Naive thymus-derived CD4-positive, alpha-beta T cell (primary cell): ENCODE measurements around the gene RARG. TPM values are rescaled to one million over a fixed set of nuclear protein-coding genes. Genes with fewer than 3 reads are reported as not detected.
A peak's percentile ranks its signal among the peaks of the same experiment; 100 is the strongest.

ENCODE experiments used
- ATAC-seq: fragments of 150-1000 bp; cut with Tn5 transposase; 2 replicates; pipeline ENCODE4 v1.10.0; 2021; ENCODE audit warnings: mild to moderate bottlenecking, moderate library complexity
- CTCF ChIA-PET: fragments of 350-600 bp; sonication (Branson Sonifier 250); formaldehyde crosslinking; loops from one replicate; lab custom pipeline; 2021; ENCODE audit warnings: antibody characterized with exemption; lab: Charles Lee
- POLR2A ChIA-PET: fragments of 350-600 bp; sonication (Branson Sonifier 250); formaldehyde crosslinking; loops from one replicate; lab custom pipeline; 2021; ENCODE audit warnings: antibody characterized with exemption, inconsistent platforms; lab: Charles Lee
- DNase-seq, 9 donors: peaks; one replicate each; pipeline versions ENCODE4 v3.0.0 to v3.0.0-alpha.2; 2020 to 2022; ENCODE audit warnings: mixed read lengths in 1 of 9
- H3K27ac ChIP-seq: one replicate; pipeline ENCODE4 v1.7.0; 2013; ENCODE audit warnings: mild to moderate bottlenecking, low read depth, low read length, moderate library complexity
- H3K27me3 ChIP-seq, 2 donors: one replicate each; pipeline ENCODE4 v1.7.0; 2013; ENCODE audit warnings: low read length in 2 of 2, mild to moderate bottlenecking in 2 of 2, moderate library complexity in 2 of 2; ENCODE audit not compliant: control insufficient read depth in 2 of 2, insufficient read depth in 2 of 2
- H3K36me3 ChIP-seq, 3 experiments: 1 replicate in 2 of 3; 2 replicates in 1 of 3; pipeline ENCODE4 v1.7.0; 2013; ENCODE audit warnings: low read length in 3 of 3, mild to moderate bottlenecking in 3 of 3, moderate library complexity in 1 of 3; ENCODE audit not compliant: insufficient read depth in 3 of 3, control insufficient read depth in 2 of 3
- H3K4me1 ChIP-seq, 2 donors: one replicate each; pipeline ENCODE4 v1.7.0; 2013; ENCODE audit warnings: low read length in 2 of 2, mild to moderate bottlenecking in 2 of 2, moderate library complexity in 1 of 2; ENCODE audit not compliant: control insufficient read depth in 2 of 2, insufficient read depth in 2 of 2
- H3K4me3 ChIP-seq: 2 replicates; pipeline ENCODE4 v1.7.0; 2013; ENCODE audit warnings: mild to moderate bottlenecking, low read length
- H3K9me3 ChIP-seq, 3 experiments: 1 replicate in 2 of 3; 2 replicates in 1 of 3; pipeline ENCODE4 v1.7.0; 2013; ENCODE audit warnings: low read length in 3 of 3; ENCODE audit not compliant: control insufficient read depth in 2 of 3
- H3K27ac Mint-ChIP-seq, 9 donors: one replicate each; pipeline ENCODE4 v1.8.0; 2020 to 2022; ENCODE audit warnings: mixed read lengths in 9 of 9, mild to moderate bottlenecking in 8 of 9, moderate library complexity in 5 of 9, inconsistent platforms in 2 of 9
- H3K27me3 Mint-ChIP-seq, 5 donors: one replicate each; pipeline ENCODE4 v1.8.0; 2021 to 2022; ENCODE audit warnings: mixed read lengths in 5 of 5, mild to moderate bottlenecking in 1 of 5
- H3K36me3 Mint-ChIP-seq, 5 donors: one replicate each; pipeline ENCODE4 v1.8.0; 2020 to 2022; ENCODE audit warnings: mixed read lengths in 5 of 5, mild to moderate bottlenecking in 3 of 5, inconsistent platforms in 1 of 5
- H3K4me1 Mint-ChIP-seq, 7 donors: one replicate each; pipeline ENCODE4 v1.8.0; 2020 to 2022; ENCODE audit warnings: mixed read lengths in 7 of 7, mild to moderate bottlenecking in 3 of 7, inconsistent platforms in 1 of 7
- H3K4me3 Mint-ChIP-seq, 10 donors: one replicate each; pipeline ENCODE4 v1.8.0; 2020 to 2022; ENCODE audit warnings: mild to moderate bottlenecking in 10 of 10, mixed read lengths in 10 of 10, moderate library complexity in 6 of 10, inconsistent platforms in 2 of 10
- H3K9me3 Mint-ChIP-seq, 11 donors: one replicate each; pipeline ENCODE4 v1.8.0; 2020 to 2022; ENCODE audit warnings: mixed read lengths in 11 of 11, mild to moderate bottlenecking in 4 of 11, inconsistent platforms in 1 of 11, moderate library complexity in 1 of 11
- intact Hi-C, 2 donors: fragments of 100-400 bp; cut with micrococcal nuclease; formaldehyde crosslinking; loops; one replicate each; pipeline ENCODE4 v1.15.1; 2023
- polyA plus RNA-seq, 2 donors: library from polyadenylated mRNA; unstranded; fragments of 300-500 nt; fragmentation: Illumina TruSeq; gene quantifications; one replicate each; pipeline ENCODE4 v1.2.3, GENCODE V29; 2021
- total RNA-seq, 6 experiments: library from RNA in 5 of 6; stranded (reverse) in 5 of 6; gene quantifications; 1 replicate in 5 of 6; 2 replicates in 1 of 6; pipeline ENCODE4 v1.2.3 and lab custom pipeline; 2021 to 2026

The RARG gene
- total and polyA plus RNA-seq, 7 experiments from 2014 or later: 6.4 to 73.1 (median 22.5) TPM

DNA sequence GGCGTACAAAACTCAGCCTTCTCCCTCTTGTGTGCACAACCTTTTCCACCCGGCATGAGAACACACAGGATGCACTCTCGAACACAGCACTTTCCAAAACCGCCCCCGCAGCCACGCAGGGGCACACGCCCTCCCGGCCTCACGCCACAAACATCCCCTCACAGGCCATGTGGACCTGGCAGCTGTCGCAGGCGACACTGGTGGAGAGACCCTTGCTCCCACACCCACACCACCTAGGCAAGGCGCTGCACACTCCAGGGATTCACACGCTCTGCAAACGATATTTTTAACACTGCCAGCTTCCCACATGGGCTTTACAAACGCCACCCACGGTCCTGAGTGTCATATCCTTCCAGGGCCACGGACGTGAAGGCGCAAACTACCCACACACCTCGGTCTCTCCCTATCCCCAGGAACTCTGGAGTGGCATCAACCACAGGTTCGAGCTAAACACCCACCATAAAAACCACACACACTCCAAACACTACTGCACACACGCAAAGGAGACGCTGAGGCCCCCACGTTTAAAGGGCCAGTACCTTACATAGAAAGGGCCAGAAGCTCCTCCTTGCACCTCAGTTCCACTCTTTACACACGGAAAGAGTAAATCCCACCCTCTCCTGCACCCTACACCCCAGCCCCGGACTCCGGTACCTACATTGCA lies 12.6 kb downstream of the RARG start:
- Histone ChIP-seq H3K27ac (peak overlapping the region; percentile 78), H3K9me3 (no peaks in the 10 kb centered on the region), H3K36me3 (peaks cover 0 to 22% (median 0%) of the 10 kb centered on the region in 3 experiments), H3K4me3 (peak overlapping the region; percentile 95), H3K4me1 (peaks cover 53 to 55% of the 10 kb centered on the region in 2 donors), H3K27me3 (no peaks in the 10 kb centered on the region)
- POLR2A ChIA-PET: interaction anchor here (0.8 to 8.6 kb wide), 24 partner anchors 8 to 282 kb away, joined by 3 to 103 read pairs (median 6); partner anchors contain the start of genes CSAD, ESPL1, ITGB7 and MYG1
- Mint-ChIP-seq H3K4me1 (peaks cover 51 to 80% (median 72%) of the 10 kb centered on the region in 7 donors), H3K27me3 (no peaks in the 10 kb centered on the region), H3K27ac (peak overlapping the region; percentile 84 to 98 (median 92)), H3K9me3 (peaks cover 0 to 6% (median 0%) of the 10 kb centered on the region in 11 donors), H3K36me3 (peaks cover 0 to 28% (median 5%) of the 10 kb centered on the region in 5 donors), H3K4me3 (peak overlapping the region; percentile 94 to 100 (median 98))
- intact Hi-C loops: loop anchor here in 1 of 2 donors (1.0 kb wide), 1 partner anchor 12 kb away; the partner anchor contains the start of gene ITGB7
- ATAC-seq: peak; percentile 12
- CTCF ChIA-PET: interaction anchor here (0.6 to 14.6 kb wide), 14 partner anchors 8 to 282 kb away, joined by 3 to 159 read pairs (median 3); partner anchors contain the start of genes CSAD, ESPL1, MYG1 and TARBP2
- peak in 6 of 9 donors; percentile 45 to 82 (median 51) for DNase-seq

DNA sequence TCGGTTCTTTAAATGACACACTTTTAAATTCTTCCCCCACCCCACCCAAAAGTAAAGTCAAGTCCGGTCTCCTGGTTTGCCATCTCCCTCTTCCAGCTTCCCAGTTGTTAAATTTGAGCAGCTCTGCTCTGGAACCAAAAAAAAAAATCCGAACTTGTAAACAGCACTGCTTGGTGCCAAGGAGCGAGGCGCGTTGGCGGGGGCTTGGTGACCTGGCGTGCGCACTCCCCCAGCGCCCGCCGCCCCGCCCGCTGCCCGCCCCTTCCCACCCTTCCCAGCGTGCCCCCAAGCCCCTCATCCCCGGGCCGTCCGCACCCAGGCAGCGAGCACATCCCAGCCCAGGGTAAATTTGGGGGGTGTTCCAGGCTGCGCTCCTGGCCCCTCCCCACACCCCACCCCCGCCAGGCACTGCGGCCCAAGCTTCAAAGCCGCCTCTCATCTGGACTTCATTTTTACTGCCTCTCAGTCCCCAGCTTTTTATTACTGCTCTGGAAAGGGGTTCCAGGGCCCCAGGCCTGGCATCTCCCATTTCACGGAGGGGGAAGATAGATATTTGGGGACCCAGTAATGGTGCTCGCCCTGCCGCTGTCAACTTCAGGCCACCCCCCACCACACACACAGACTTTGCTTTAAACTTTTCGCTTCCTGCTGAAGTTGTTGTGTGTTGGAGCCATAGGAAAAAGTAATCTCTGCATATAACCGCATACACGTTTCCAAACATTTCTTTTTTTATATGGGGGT lies 13.3 kb downstream of the RARG start:
- DNase-seq (no peak), ATAC-seq (no peak)
- peak overlapping the region; percentile 95 for H3K4me3 ChIP-seq
- H3K4me3 Mint-ChIP-seq: peak overlapping the region; percentile 94 to 100 (median 98)
- H3K9me3 Mint-ChIP-seq: peaks cover 0 to 6% (median 0%) of the 10 kb centered on the region in 11 donors
- peaks cover 0 to 29% (median 0%) of the 10 kb centered on the region in 3 experiments for H3K36me3 ChIP-seq
- intact Hi-C loops: loop anchor here in 1 of 2 donors (1.0 kb wide), 1 partner anchor 11 kb away; the partner anchor contains the start of gene ITGB7
- peak overlapping the region; percentile 84 to 98 (median 92) for H3K27ac Mint-ChIP-seq
- peaks cover 46 to 48% of the 10 kb centered on the region in 2 donors for H3K4me1 ChIP-seq
- peak overlapping the region; percentile 78 for H3K27ac ChIP-seq
- POLR2A ChIA-PET: interaction anchor here (0.8 to 8.6 kb wide), 15 partner anchors 10 to 139 kb away, joined by 3 to 103 read pairs (median 8); partner anchors contain the start of genes CSAD, ESPL1, ITGB7 and MYG1
- H3K4me1 Mint-ChIP-seq: peaks cover 44 to 80% (median 72%) of the 10 kb centered on the region in 7 donors
- H3K9me3 ChIP-seq: no peaks in the 10 kb centered on the region
- CTCF ChIA-PET: interaction anchor here (0.6 to 14.6 kb wide), 8 partner anchors 7 to 282 kb away, joined by 3 to 159 read pairs (median 4); partner anchors contain the start of genes CSAD, TARBP2 and ZNF740
- peaks cover 0 to 35% (median 6%) of the 10 kb centered on the region in 5 donors for H3K36me3 Mint-ChIP-seq
- H3K27me3 ChIP-seq: no peaks in the 10 kb centered on the region
- no peaks in the 10 kb centered on the region for H3K27me3 Mint-ChIP-seq

DNA sequence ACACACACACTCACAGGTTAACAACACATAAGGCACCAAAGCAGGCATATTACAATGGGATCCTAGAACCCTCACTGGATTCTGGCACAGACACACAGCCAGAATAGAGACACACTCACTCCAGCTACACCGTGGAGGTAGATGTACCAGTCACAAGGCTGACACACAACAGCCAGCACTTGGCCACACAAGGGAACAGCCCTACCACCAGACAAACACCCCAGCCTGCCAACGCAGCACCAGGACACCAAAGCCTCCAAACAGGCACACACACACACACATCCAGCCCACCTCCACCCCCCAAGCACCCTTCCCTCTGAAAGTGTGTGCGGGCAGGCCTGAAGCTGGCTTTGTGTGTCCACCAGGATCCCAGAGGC lies 14.1 kb downstream of the RARG start:
- no peaks in the 10 kb centered on the region for H3K27me3 Mint-ChIP-seq
- H3K9me3 Mint-ChIP-seq: peaks cover 0 to 6% (median 0%) of the 10 kb centered on the region in 11 donors
- peaks cover 0 to 42% (median 6%) of the 10 kb centered on the region in 5 donors for H3K36me3 Mint-ChIP-seq
- peak overlapping the region; percentile 78 for H3K27ac ChIP-seq
- H3K4me1 ChIP-seq: peaks cover 38 to 40% of the 10 kb centered on the region in 2 donors
- DNase-seq (no peak), ATAC-seq (no peak)
- CTCF ChIA-PET: interaction anchor here (0.7 to 14.6 kb wide), 5 partner anchors 18 to 1188 kb away, joined by 3 to 159 read pairs (median 3); a partner anchor contains a TSS
- POLR2A ChIA-PET: interaction anchor here (0.6 to 8.6 kb wide), 13 partner anchors 12 to 520 kb away, joined by 3 to 103 read pairs (median 16); partner anchors contain the start of genes CSAD, ESPL1, ITGB7 and MYG1
- H3K27me3 ChIP-seq: no peaks in the 10 kb centered on the region
- H3K27ac Mint-ChIP-seq: peak overlapping the region; percentile 67 to 96 (median 90)
- intact Hi-C loops: no loop called here
- peak overlapping the region; percentile 95 for H3K4me3 ChIP-seq
- H3K36me3 ChIP-seq: peaks cover 0 to 37% (median 0%) of the 10 kb centered on the region in 3 experiments
- H3K4me3 Mint-ChIP-seq: peak overlapping the region; percentile 85 to 100 (median 98)
- H3K4me1 Mint-ChIP-seq: peaks cover 41 to 78% (median 73%) of the 10 kb centered on the region in 7 donors
- H3K9me3 ChIP-seq: no peaks in the 10 kb centered on the region

DNA sequence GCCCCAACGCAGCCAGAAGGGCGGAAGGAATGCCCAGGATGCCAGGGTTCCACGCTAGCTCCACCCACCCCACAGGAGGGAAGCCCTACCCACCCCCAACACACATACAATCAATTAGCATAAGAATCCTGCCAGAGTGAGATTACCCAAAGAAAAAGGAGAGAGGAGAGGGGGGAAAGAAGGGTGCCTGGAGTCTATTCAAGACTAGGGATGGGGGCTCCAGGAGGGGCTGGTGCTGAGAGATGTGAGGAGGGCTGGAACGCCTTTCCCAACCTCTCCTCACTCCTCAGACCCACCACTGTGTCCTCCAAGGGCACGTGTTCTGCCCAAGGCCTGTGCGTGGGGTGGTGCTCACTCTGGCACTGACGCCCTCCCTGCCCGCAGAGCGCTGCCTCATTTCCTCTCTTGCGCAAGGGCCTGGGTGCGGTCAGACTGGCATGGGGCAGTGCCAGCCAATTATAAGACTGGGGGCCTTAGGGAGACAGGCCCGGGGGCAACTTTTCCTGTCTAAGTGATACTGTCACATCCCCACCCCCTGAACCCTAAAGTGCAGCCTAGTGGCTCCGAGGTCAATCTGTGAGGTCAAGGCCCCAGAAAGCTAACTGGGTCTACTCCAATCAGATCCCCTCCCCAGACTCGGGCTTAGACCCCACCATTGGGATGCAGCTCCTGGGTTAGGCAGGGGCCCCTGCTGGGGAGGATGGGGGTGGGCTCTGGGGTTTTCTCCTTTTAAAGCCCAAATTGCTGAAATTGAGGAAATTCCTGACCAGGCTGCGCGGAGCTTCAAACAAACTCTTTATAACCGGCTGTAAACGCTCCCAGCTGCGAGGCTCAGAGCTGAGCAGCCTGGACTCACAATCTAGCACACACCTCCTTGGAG lies 14.7 kb downstream of the RARG start:
- ATAC-seq: peak; percentile 16
- Mint-ChIP-seq H3K36me3 (peaks cover 0 to 47% (median 6%) of the 10 kb centered on the region in 5 donors), H3K4me1 (peaks cover 40 to 73% (median 70%) of the 10 kb centered on the region in 7 donors), H3K4me3 (peak overlapping the region; percentile 85 to 100 (median 98)), H3K27me3 (no peaks in the 10 kb centered on the region), H3K9me3 (peaks cover 0 to 6% (median 0%) of the 10 kb centered on the region in 11 donors), H3K27ac (peak overlapping the region; percentile 67 to 96 (median 90))
- Histone ChIP-seq H3K9me3 (no peaks in the 10 kb centered on the region), H3K36me3 (peaks cover 0 to 43% (median 0%) of the 10 kb centered on the region in 3 experiments), H3K27me3 (no peaks in the 10 kb centered on the region), H3K4me3 (peak overlapping the region; percentile 95), H3K4me1 (peaks cover 32 to 34% of the 10 kb centered on the region in 2 donors), H3K27ac (peak overlapping the region; percentile 78)
- POLR2A ChIA-PET: interaction anchor here (0.6 to 8.6 kb wide), 14 partner anchors 11 to 606 kb away, joined by 3 to 103 read pairs (median 5); partner anchors contain the start of genes CSAD, ITGB7, MYG1 and PFDN5
- DNase-seq: no peak
- CTCF ChIA-PET: interaction anchor here (0.7 to 14.6 kb wide), 9 partner anchors 19 to 1188 kb away, joined by 3 to 159 read pairs (median 3); partner anchors contain the start of gene ESPL1
- intact Hi-C loops: no loop called here

DNA sequence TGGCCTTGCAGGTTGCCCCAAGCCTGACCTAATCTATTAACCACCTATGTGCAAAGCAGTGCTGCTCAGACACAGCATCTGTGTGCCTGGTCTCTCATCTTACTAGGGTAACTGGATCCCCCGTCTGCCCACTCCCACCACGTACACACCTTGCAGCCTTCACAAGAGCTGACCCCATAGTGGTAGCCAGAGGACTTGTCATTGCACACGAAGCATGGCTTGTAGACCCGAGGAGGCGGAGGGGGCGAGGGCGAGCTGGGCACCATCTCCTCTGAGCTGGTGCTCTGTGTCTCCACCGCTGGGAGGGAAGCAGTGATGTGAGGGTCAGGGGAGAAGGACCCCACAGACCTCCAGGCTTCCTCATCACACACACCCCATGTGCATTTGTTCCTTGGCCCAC lies 16.5 kb downstream of the RARG start:
- Mint-ChIP-seq H3K36me3 (peaks cover 5 to 53% (median 12%) of the 10 kb centered on the region in 5 donors), H3K27me3 (no peaks in the 10 kb centered on the region), H3K4me1 (peaks cover 41 to 78% (median 65%) of the 10 kb centered on the region in 7 donors), H3K4me3 (peak overlapping the region in 3 of 10 donors; percentile 97 to 100 (median 100)), H3K27ac (peak overlapping the region; percentile 58 to 96 (median 86)), H3K9me3 (peaks cover 0 to 3% (median 0%) of the 10 kb centered on the region in 11 donors)
- ChIA-PET POLR2A (interaction anchor here (0.9 to 8.6 kb wide), 10 partner anchors 10 to 129 kb away, joined by 4 to 103 read pairs (median 5); partner anchors contain the start of genes CSAD, ITGB7 and ZNF740), CTCF (interaction anchor here (0.9 to 14.6 kb wide), 10 partner anchors 16 to 82 kb away, joined by 4 to 159 read pairs (median 10); partner anchors contain the start of gene ESPL1)
- DNase-seq (no peak), ATAC-seq (no peak)
- H3K27me3 ChIP-seq: no peaks in the 10 kb centered on the region
- peaks cover 0 to 60% (median 0%) of the 10 kb centered on the region in 3 experiments for H3K36me3 ChIP-seq
- H3K27ac ChIP-seq: peak overlapping the region; percentile 78
- H3K9me3 ChIP-seq: no peaks in the 10 kb centered on the region
- peaks cover 29 to 30% of the 10 kb centered on the region in 2 donors for H3K4me1 ChIP-seq
- intact Hi-C loops: no loop called here
- H3K4me3 ChIP-seq: no peak overlapping the region
